Measurements from ENCODE around the gene SLC14A1. TPM values are rescaled to one million over a fixed set of nuclear protein-coding genes. Genes with fewer than 3 reads are reported as not detected.

SLC14A1 gene
- total and polyA plus RNA-seq, 10 donors: 3.4 to 26.0 (median 9.2) TPM

DNA sequence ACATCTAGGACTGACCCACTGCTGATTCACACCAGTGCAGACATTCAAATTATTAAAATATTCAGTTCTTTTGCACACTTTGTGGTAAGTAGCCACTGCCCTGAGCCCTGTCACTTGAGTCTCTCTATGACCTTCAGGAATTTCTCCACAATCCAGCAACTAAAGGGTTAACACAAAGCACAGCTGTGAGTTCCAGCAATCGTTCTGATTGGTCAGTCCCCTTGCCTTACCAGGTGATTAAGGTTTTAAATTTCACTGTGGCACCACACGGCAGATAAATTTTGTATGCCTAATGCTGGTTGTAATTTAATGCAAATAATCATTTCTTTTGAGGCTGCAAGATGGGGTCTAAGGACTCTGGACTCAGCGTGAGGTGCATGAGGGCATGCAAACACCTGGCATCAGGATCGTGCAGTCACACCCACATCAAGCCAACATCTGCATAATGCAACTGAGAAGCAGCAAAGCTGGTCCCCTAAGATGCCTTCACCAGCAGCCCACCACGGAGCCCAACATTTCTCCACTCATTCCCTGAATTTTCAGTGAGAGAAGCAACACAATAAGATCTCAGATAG, 36.6 kb downstream of the SLC14A1 start:
- 47 to 58% (median 51%) methylated on average over 5 of the region's 5 CpGs for WGBS, 5 donors
- H3K27me3 ChIP-seq (replicated peaks in 1 of 7): peaks cover 0 to 26% (median 0%) of the 10 kb centered on the region in 7 donors
- DNase-seq: no peak
- H3K4me1 ChIP-seq: peaks cover 0 to 2% (median 0%) of the 10 kb centered on the region in 6 donors
- TF ChIP-seq POLR2AphosphoS5 (IDR thresholded peaks at IDR 0.05): no peak
- no peak for TF ChIP-seq POLR2A (IDR thresholded peaks at IDR 0.05)
- TF ChIP-seq, protein P1, sequence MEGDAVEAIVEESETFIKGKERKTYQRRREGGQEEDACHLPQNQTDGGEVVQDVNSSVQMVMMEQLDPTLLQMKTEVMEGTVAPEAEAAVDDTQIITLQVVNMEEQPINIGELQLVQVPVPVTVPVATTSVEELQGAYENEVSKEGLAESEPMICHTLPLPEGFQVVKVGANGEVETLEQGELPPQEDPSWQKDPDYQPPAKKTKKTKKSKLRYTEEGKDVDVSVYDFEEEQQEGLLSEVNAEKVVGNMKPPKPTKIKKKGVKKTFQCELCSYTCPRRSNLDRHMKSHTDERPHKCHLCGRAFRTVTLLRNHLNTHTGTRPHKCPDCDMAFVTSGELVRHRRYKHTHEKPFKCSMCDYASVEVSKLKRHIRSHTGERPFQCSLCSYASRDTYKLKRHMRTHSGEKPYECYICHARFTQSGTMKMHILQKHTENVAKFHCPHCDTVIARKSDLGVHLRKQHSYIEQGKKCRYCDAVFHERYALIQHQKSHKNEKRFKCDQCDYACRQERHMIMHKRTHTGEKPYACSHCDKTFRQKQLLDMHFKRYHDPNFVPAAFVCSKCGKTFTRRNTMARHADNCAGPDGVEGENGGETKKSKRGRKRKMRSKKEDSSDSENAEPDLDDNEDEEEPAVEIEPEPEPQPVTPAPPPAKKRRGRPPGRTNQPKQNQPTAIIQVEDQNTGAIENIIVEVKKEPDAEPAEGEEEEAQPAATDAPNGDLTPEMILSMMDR (IDR thresholded peaks at IDR 0.05 in 8 of 11, conservative IDR thresholded peaks at IDR 0.05 in 3 of 11): no peak
- H3K27ac ChIP-seq: no peak overlapping the region
- H3K36me3 ChIP-seq: no peaks in the 10 kb centered on the region
- intact Hi-C loops (cut with DNase I; ENCODE audit: low total_unique reads): no loop called here
- no peak overlapping the region for H3K4me3 ChIP-seq
- H3K9me3 ChIP-seq: no peaks in the 10 kb centered on the region

DNA sequence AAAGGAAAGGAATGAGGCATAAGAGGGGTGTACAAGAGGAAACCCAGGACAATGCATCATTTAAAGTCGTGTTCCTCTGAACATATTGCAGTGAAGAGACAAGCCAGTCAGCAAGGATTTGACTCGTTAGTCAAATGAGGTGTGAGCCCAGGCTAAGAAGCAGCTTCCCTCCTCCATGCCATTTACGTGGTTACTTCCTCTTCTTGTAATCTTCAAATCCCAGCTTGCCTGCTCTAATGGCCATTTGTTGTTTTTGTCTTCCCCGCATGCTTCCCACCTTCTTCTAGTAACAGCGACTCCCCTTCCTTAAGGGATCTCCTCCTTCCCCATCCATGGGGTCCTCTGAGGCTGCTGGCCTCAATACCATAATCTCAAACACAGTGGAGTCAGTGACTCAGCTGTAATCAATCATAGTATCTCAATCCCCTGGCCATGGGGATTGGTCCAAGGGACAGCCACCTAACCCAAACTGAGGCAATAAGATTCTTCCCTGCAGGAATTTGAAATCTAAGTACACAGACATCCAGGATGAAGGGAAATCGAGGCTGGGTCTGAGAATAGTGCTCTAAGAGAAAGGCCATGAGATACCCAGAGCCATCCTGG, 37.6 kb downstream of the SLC14A1 start:
- intact Hi-C loops (cut with DNase I; ENCODE audit: low total_unique reads): no loop called here
- peaks cover 0 to 19% (median 0%) of the 10 kb centered on the region in 7 donors for H3K27me3 ChIP-seq (replicated peaks in 1 of 7)
- no peak for DNase-seq
- no peak overlapping the region for H3K27ac ChIP-seq
- H3K4me3 ChIP-seq: no peak overlapping the region
- H3K9me3 ChIP-seq: no peaks in the 10 kb centered on the region
- no peaks in the 10 kb centered on the region for H3K4me1 ChIP-seq
- TF ChIP-seq POLR2AphosphoS5 (IDR thresholded peaks at IDR 0.05): no peak
- no peak for TF ChIP-seq POLR2A (IDR thresholded peaks at IDR 0.05)
- TF ChIP-seq, protein P1 (IDR thresholded peaks at IDR 0.05 in 8 of 11, conservative IDR thresholded peaks at IDR 0.05 in 3 of 11): no peak
- WGBS, 5 donors: 28 to 40% (median 36%) methylated on average over 6 of the region's 6 CpGs
- no peaks in the 10 kb centered on the region for H3K36me3 ChIP-seq

DNA sequence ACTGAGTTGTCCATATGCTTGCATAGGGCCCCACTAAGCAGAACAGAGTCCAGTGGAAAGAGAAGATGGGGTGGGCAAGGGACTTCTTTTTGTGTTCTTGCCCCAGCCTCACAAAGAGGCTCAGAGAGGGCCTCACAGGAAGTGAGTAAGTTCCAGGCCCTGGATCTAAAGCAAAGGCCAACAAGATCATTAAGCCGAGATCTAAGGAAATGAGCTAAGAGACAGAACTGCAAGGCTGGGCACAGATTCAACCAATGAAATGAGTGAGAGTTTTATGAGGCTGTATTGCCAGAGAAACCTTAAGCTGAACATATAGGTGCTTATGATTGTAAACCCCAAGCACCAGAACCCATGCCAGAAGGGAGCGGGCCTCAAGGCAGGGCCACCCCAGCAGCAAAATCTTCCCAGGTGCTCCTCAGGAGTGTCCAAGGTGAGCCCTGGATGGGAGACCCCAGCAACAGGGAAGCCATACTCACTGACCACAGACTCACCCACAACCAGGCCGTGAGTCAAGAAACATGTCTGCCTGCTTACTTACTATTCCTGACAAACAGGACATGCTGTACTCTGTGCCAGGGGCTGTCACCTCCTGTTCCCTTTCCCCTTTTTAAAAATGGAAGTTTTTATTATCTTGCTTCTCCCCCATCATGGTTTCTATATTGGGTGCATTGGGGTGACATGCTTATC, 40.2 kb downstream of the SLC14A1 start:
- intact Hi-C loops (cut with DNase I; ENCODE audit: low total_unique reads): no loop called here
- TF ChIP-seq, protein P1 (IDR thresholded peaks at IDR 0.05 in 8 of 11, conservative IDR thresholded peaks at IDR 0.05 in 3 of 11): no peak
- TF ChIP-seq POLR2AphosphoS5 (IDR thresholded peaks at IDR 0.05): no peak
- no peak for TF ChIP-seq POLR2A (IDR thresholded peaks at IDR 0.05)
- Histone ChIP-seq H3K4me3 (no peak overlapping the region), H3K9me3 (no peaks in the 10 kb centered on the region), H3K27ac (no peak overlapping the region), H3K36me3 (no peaks in the 10 kb centered on the region), H3K27me3 (replicated peaks in 1 of 7) (peaks cover 0 to 7% (median 0%) of the 10 kb centered on the region in 7 donors), H3K4me1 (no peaks in the 10 kb centered on the region)
- WGBS, 5 donors: 55 to 76% (median 70%) methylated on average over 3 of the region's 3 CpGs
- no peak for DNase-seq

DNA sequence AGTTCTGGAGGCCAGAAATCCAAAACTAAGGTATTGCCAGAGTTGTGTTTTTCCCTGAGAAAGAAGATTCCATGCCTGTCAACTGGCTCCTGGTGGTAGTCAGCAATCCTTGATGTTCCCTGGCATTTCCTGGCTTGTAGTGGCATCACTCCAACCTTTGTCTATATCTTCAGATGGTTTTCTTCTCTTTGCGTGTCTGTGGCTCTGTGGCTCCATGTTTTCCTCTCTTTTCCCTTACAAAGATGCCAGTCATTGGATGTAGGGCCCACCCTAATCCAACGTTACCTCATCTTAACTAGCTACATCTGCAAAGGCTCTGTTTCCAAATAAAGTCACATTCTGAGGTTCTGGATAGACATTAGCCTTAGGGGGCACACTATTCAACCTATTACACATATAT, 41.8 kb downstream of the SLC14A1 start:
- no peaks in the 10 kb centered on the region for H3K27me3 ChIP-seq (replicated peaks in 1 of 7)
- no peaks in the 10 kb centered on the region for H3K36me3 ChIP-seq
- H3K27ac ChIP-seq: no peak overlapping the region
- TF ChIP-seq POLR2A (IDR thresholded peaks at IDR 0.05) (no peak), POLR2AphosphoS5 (IDR thresholded peaks at IDR 0.05) (no peak)
- TF ChIP-seq, protein P1 (IDR thresholded peaks at IDR 0.05 in 8 of 11, conservative IDR thresholded peaks at IDR 0.05 in 3 of 11): no peak
- H3K4me3 ChIP-seq: no peak overlapping the region
- no peaks in the 10 kb centered on the region for H3K9me3 ChIP-seq
- no peaks in the 10 kb centered on the region for H3K4me1 ChIP-seq
- WGBS, 5 donors: 35 to 88% (median 75%) methylated on average over 2 of the region's 2 CpGs
- intact Hi-C loops (cut with DNase I; ENCODE audit: low total_unique reads): no loop called here
- no peak for DNase-seq
